Raji (cell line): Measurements from ENCODE around the gene SLC37A1.

Experiments used
- POLR2A ChIP-seq: IDR thresholded peaks from 2 replicates; pipeline ENCODE4 v1.6.1; 2011; ENCODE audit warnings: low read depth, low read length, control low read depth; ENCODE audit not compliant: insufficient read depth

Gene SLC37A1

GRCh38 chr21:42525676-42526378 is 12.2 kb downstream of the SLC37A1 start:
- no peak for TF ChIP-seq POLR2A

GRCh38 chr21:42526379-42526727 is 12.7 kb downstream of the SLC37A1 start:
- TF ChIP-seq POLR2A, result no peak

GRCh38 chr21:42527127-42527488 is 13.5 kb downstream of the SLC37A1 start:
- TF ChIP-seq POLR2A, result no peak

GRCh38 chr21:42527489-42528158 is 14.0 kb downstream of the SLC37A1 start:
- peak; percentile 35; the same call in 1 of the 2 replicates for TF ChIP-seq POLR2A

- no peak for TF ChIP-seq POLR2A
Observed at GRCh38 chr21:42530167-42530518, 16.5 kb downstream of the SLC37A1 start.

- no peak for TF ChIP-seq POLR2A
Observed at GRCh38 chr21:42531771-42532170, 18.1 kb downstream of the SLC37A1 start.

GRCh38 chr21:42532466-42533181 is 19.0 kb downstream of the SLC37A1 start:
- 0 out of 2 replicates have a peak, but pooled peaks have one; percentile 7 for TF ChIP-seq POLR2A

- no peak for TF ChIP-seq POLR2A
Observed at GRCh38 chr21:42533306-42533962, 19.8 kb downstream of the SLC37A1 start.

- no peak for TF ChIP-seq POLR2A
Observed at GRCh38 chr21:42533963-42534355, 20.3 kb downstream of the SLC37A1 start.

GRCh38 chr21:42534421-42535378 is 21.0 kb downstream of the SLC37A1 start:
- TF ChIP-seq POLR2A, result peak; percentile 71

- peak; percentile 38; the same call in 1 of the 2 replicates for TF ChIP-seq POLR2A
Observed at GRCh38 chr21:42535602-42536171, 22.0 kb downstream of the SLC37A1 start.

GRCh38 chr21:42536601-42537000 is 22.9 kb downstream of the SLC37A1 start:
- no peak for TF ChIP-seq POLR2A

GRCh38 chr21:42537106-42537742 is 23.6 kb downstream of the SLC37A1 start:
- TF ChIP-seq POLR2A, result no peak
